PFSK-1 (cell line): ENCODE data around the gene DLL1.

Experiments
- FOXP2 ChIP-seq: optimal IDR thresholded peaks from 2 replicates; pipeline ENCODE3; 2011; ENCODE audit warnings: borderline replicate concordance, control low read depth, inconsistent platforms; ENCODE audit not compliant: insufficient read depth; ENCODE audit errors: extremely low read length, extremely low read depth
- POLR2AphosphoS5 ChIP-seq: IDR thresholded peaks from 2 replicates; pipeline ENCODE4 v1.6.1; 2012; ENCODE audit warnings: low read depth, mild to moderate bottlenecking, control low read depth, low read length, moderate library complexity
- SIN3A ChIP-seq: IDR thresholded peaks from 2 replicates; pipeline ENCODE4 v1.6.1; 2012; ENCODE audit warnings: mild to moderate bottlenecking, low read length, moderate library complexity, borderline replicate concordance; ENCODE audit not compliant: insufficient read depth
- TAF1 ChIP-seq: IDR thresholded peaks from 2 replicates; pipeline ENCODE4 v1.6.1; 2012; ENCODE audit warnings: low read length, control low read depth, borderline replicate concordance; ENCODE audit not compliant: insufficient read depth

DNA sequence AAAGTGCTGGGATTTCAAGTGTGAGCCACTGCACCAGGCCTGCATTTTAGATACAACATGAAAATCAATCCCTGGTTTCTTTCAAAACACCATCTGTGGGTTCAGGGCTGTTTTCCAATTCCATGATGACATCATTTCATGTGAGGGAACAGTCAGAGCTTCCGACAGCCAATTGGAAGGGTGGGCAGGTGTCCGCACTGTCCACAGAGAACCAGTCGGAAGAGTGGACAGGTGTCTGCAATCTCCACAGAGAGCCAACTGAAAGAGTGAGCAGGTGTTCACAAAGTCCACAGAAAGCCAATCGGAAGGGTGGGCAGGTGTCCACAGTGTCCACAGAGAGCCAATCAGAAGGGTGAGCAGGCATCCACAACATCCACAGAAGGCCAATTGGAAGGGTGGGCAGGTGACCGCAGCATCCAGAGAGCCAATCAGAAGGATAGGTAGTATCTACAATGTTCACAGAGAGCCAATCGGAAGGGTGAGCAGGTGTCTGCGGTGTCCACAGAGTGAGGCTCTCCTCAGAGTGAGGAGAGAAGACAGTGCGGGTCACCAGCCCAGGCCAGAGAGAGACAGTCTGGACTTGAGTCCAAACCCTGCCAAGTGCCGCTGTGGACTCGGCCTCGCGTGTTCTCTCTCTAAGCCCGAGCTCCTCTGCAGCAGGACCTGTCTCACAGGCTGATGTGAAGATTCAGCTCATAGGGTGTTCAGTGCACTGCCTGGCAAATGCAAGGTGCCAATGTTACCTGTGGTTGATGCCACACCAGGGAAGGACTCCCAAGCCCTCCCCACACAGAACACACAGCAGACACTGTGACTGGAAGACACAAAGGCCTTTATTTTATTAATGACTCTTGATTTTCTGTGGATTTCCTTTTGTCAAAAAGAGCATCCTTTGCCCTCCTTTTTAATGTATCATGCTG lies 57.3 kb downstream of the DLL1 start:
- TF ChIP-seq TAF1 = no peak
- TF ChIP-seq POLR2AphosphoS5 = no peak
- no peak for TF ChIP-seq SIN3A
- no peak for TF ChIP-seq FOXP2
